HepG2 (cell line): Measurements from ENCODE around the gene LRP5. TPM values are rescaled to one million over a fixed set of nuclear protein-coding genes. Genes with fewer than 3 reads are reported as not detected.

Experiments
- FOXK2 ChIP-seq: fragments of 450-650 bp; IDR thresholded peaks from 2 replicates; pipeline ENCODE4 v1.6.1; 2016
- GABPA ChIP-seq, 2 experiments: IDR thresholded peaks; 2 replicates each; pipeline ENCODE4 v1.6.1; 2011 to 2016; ENCODE audit warnings: low read depth in 2 of 2, low read length in 1 of 2, missing biosample characterization in 1 of 2, missing genetic modification characterization in 1 of 2
- HHEX ChIP-seq: IDR thresholded peaks from 2 replicates; pipeline ENCODE4 v1.6.1; 2016; ENCODE audit warnings: control low read depth
- HNF4A ChIP-seq: sonication (generic); formaldehyde crosslinking; IDR thresholded peaks from 2 replicates; pipeline ENCODE4 v1.4.0; 2020; ENCODE audit warnings: missing genetic modification reagents
- SOX5 ChIP-seq: IDR thresholded peaks from 2 replicates; pipeline ENCODE4 v1.6.1; 2016; ENCODE audit warnings: borderline replicate concordance
- TARDBP ChIP-seq: sonication (generic); formaldehyde crosslinking; IDR thresholded peaks from 2 replicates; pipeline ENCODE4 v1.8.0; 2022; ENCODE audit warnings: mild to moderate bottlenecking, missing genetic modification reagents
- ZEB1 ChIP-seq: IDR thresholded peaks from 2 replicates; pipeline ENCODE4 v1.6.1; 2012; ENCODE audit warnings: mild to moderate bottlenecking, low read depth, inconsistent platforms; ENCODE audit not compliant: insufficient replicate concordance
- ZFP36L1 ChIP-seq: sonication (generic); formaldehyde crosslinking; IDR thresholded peaks from 2 replicates; pipeline ENCODE4 v1.8.0; 2022; ENCODE audit warnings: mild to moderate bottlenecking, missing genetic modification reagents, moderate library complexity
- ZNF256 ChIP-seq: sonication (generic); formaldehyde crosslinking; conservative IDR thresholded peaks from 2 replicates; pipeline ENCODE4 v1.4.0; 2020; ENCODE audit warnings: missing genetic modification reagents
- ZNF282 ChIP-seq: fragments of 450-650 bp; IDR thresholded peaks from 2 replicates; pipeline ENCODE4 v1.6.1; 2018; ENCODE audit not compliant: partially characterized antibody
- ZNF335 ChIP-seq: sonication (generic); formaldehyde crosslinking; IDR thresholded peaks from 2 replicates; pipeline ENCODE4 v1.4.0; 2020; ENCODE audit warnings: missing genetic modification reagents
- ZNF530 ChIP-seq: sonication (generic); formaldehyde crosslinking; IDR thresholded peaks from 2 replicates; pipeline ENCODE4 v1.5.0; 2020; ENCODE audit warnings: low read depth, mild to moderate bottlenecking, missing genetic modification reagents
- ZNF562 ChIP-seq: sonication (generic); formaldehyde crosslinking; IDR thresholded peaks from 2 replicates; pipeline ENCODE4 v1.8.0; 2022; ENCODE audit warnings: missing genetic modification reagents, borderline replicate concordance
- ZNF790 ChIP-seq: sonication (generic); formaldehyde crosslinking; IDR thresholded peaks from 2 replicates; pipeline ENCODE4 v1.8.0; 2022; ENCODE audit warnings: missing genetic modification reagents, mild to moderate bottlenecking, borderline replicate concordance
- polyA plus RNA-seq, 8 experiments: library from polyadenylated mRNA; depleted of rRNA in 3 of 8; stranded (reverse) in 7 of 8; unstranded in 1 of 8; fragments of >200 nt; fragmentation: Illumina TruSeq in 4 of 8; extraction: Trizol in 4 of 8; gene quantifications; 2 replicates each; pipeline versions ENCODE4 v1.2.1 to v1.2.3, GENCODE V29; 2011 to 2016; ENCODE audit warnings: low read depth in 4 of 8, missing spikeins in 1 of 8, mixed read lengths in 1 of 8; ENCODE audit not compliant: insufficient read depth in 1 of 8
- total RNA-seq, 5 experiments: library from RNA; depleted of rRNA; stranded (reverse); fragments of >200 nt; fragmentation: Illumina TruSeq; extraction: Trizol; gene quantifications; 2 replicates each; pipeline ENCODE4 v1.2.3, GENCODE V29; 2016; ENCODE audit warnings: low read depth in 1 of 5
- TF ChIP-seq, protein P1 (sequence below): sonication (generic); formaldehyde crosslinking; IDR thresholded peaks from 2 replicates; pipeline ENCODE4 v1.4.0; 2020; ENCODE audit warnings: missing genetic modification reagents
- TF ChIP-seq, protein P2 (sequence below): sonication (generic); formaldehyde crosslinking; IDR thresholded peaks from 2 replicates; pipeline ENCODE4 v1.9.0; 2021; ENCODE audit warnings: missing genetic modification reagents, borderline replicate concordance
- TF ChIP-seq, protein P3 (sequence below): sonication (generic); formaldehyde crosslinking; IDR thresholded peaks from 2 replicates; pipeline ENCODE4 v1.5.0; 2020; ENCODE audit warnings: mild to moderate bottlenecking, missing genetic modification reagents, borderline replicate concordance
- TF ChIP-seq, protein P4 (sequence below): sonication (generic); formaldehyde crosslinking; IDR thresholded peaks from 2 replicates; pipeline ENCODE4 v1.4.0; 2020; ENCODE audit warnings: missing genetic modification reagents, mild to moderate bottlenecking, borderline replicate concordance

Gene LRP5
- total and polyA plus RNA-seq, 2 of the 13 experiments (the other 11 are each of a cell fraction or from before 2014, with no cell fraction given) = 40.4 to 64.0 TPM

DNA sequence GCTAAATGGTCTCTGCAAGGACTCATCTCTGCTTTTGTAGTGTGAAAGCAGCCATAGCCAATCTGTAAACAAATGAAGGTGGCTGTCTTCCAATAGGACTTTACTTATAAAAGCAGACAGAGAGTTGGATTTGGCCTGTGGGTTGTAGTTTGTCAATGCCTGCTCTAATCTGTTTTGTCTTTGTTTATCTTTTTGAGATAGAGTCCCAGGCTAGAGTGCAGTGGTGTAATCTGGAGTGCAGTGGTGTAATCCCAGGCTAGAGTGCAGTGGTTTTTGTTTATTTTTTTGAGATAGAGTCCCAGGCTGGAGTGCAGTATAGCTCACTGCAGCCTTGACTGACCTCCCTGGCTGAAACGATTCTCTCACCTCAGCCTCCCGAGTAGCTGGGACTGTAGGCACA, 156.7 kb downstream of the LRP5 start (continued):
- TF ChIP-seq, protein P1, sequence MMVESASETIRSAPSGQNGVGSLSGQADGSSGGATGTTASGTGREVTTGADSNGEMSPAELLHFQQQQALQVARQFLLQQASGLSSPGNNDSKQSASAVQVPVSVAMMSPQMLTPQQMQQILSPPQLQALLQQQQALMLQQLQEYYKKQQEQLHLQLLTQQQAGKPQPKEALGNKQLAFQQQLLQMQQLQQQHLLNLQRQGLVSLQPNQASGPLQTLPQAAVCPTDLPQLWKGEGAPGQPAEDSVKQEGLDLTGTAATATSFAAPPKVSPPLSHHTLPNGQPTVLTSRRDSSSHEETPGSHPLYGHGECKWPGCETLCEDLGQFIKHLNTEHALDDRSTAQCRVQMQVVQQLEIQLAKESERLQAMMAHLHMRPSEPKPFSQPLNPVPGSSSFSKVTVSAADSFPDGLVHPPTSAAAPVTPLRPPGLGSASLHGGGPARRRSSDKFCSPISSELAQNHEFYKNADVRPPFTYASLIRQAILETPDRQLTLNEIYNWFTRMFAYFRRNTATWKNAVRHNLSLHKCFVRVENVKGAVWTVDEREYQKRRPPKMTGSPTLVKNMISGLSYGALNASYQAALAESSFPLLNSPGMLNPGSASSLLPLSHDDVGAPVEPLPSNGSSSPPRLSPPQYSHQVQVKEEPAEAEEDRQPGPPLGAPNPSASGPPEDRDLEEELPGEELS = peak; percentile 60; the same call in 1 of the 2 replicates
- TF ChIP-seq HHEX (CRISPR knock-in tag) (peak; percentile 65; the same call in 1 of the 2 replicates), ZEB1 (no peak), SOX5 (peak; percentile 75; the same call in 1 of the 2 replicates), HNF4A (CRISPR knock-in tag) (peak; percentile 27; the same call in 1 of the 2 replicates), ZNF256 (CRISPR knock-in tag) (no peak), ZNF335 (CRISPR knock-in tag) (no peak), TARDBP (peak; percentile 61; the same call in 1 of the 2 replicates), ZNF562 (no peak), GABPA (IDR thresholded peaks at IDR 0.05; ENCODE audit: low read depth, low read length) (no peak), GABPA (CRISPR knock-in tag; IDR thresholded peaks at IDR 0.05; ENCODE audit: low read depth) (no peak), FOXK2 (peak; percentile 85; the same call in 1 of the 2 replicates), ZNF530 (no peak), ZNF790 (CRISPR knock-in tag) (no peak), ZFP36L1 (no peak), ZNF282 (no peak)
- TF ChIP-seq, protein P2, sequence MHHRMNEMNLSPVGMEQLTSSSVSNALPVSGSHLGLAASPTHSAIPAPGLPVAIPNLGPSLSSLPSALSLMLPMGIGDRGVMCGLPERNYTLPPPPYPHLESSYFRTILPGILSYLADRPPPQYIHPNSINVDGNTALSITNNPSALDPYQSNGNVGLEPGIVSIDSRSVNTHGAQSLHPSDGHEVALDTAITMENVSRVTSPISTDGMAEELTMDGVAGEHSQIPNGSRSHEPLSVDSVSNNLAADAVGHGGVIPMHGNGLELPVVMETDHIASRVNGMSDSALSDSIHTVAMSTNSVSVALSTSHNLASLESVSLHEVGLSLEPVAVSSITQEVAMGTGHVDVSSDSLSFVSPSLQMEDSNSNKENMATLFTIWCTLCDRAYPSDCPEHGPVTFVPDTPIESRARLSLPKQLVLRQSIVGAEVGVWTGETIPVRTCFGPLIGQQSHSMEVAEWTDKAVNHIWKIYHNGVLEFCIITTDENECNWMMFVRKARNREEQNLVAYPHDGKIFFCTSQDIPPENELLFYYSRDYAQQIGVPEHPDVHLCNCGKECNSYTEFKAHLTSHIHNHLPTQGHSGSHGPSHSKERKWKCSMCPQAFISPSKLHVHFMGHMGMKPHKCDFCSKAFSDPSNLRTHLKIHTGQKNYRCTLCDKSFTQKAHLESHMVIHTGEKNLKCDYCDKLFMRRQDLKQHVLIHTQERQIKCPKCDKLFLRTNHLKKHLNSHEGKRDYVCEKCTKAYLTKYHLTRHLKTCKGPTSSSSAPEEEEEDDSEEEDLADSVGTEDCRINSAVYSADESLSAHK (CRISPR knock-in tag) = no peak
- TF ChIP-seq, protein P3, sequence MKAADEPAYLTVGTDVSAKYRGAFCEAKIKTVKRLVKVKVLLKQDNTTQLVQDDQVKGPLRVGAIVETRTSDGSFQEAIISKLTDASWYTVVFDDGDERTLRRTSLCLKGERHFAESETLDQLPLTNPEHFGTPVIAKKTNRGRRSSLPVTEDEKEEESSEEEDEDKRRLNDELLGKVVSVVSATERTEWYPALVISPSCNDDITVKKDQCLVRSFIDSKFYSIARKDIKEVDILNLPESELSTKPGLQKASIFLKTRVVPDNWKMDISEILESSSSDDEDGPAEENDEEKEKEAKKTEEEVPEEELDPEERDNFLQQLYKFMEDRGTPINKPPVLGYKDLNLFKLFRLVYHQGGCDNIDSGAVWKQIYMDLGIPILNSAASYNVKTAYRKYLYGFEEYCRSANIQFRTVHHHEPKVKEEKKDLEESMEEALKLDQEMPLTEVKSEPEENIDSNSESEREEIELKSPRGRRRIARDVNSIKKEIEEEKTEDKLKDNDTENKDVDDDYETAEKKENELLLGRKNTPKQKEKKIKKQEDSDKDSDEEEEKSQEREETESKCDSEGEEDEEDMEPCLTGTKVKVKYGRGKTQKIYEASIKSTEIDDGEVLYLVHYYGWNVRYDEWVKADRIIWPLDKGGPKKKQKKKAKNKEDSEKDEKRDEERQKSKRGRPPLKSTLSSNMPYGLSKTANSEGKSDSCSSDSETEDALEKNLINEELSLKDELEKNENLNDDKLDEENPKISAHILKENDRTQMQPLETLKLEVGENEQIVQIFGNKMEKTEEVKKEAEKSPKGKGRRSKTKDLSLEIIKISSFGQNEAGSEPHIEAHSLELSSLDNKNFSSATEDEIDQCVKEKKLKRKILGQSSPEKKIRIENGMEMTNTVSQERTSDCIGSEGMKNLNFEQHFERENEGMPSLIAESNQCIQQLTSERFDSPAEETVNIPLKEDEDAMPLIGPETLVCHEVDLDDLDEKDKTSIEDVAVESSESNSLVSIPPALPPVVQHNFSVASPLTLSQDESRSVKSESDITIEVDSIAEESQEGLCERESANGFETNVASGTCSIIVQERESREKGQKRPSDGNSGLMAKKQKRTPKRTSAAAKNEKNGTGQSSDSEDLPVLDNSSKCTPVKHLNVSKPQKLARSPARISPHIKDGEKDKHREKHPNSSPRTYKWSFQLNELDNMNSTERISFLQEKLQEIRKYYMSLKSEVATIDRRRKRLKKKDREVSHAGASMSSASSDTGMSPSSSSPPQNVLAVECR (CRISPR knock-in tag) = peak; percentile 58; the same call in 1 of the 2 replicates
- TF ChIP-seq, protein P4, sequence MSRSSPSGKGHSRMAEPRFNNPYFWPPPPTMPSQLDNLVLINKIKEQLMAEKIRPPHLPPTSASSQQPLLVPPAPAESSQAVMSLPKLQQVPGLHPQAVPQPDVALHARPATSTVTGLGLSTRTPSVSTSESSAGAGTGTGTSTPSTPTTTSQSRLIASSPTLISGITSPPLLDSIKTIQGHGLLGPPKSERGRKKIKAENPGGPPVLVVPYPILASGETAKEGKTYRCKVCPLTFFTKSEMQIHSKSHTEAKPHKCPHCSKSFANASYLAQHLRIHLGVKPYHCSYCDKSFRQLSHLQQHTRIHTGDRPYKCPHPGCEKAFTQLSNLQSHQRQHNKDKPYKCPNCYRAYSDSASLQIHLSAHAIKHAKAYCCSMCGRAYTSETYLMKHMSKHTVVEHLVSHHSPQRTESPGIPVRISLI (CRISPR knock-in tag) = peak; percentile 40; the same call in 1 of the 2 replicates
